ENCODE measurements around the gene C16orf95. TPM values are rescaled to one million over a fixed set of nuclear protein-coding genes. Genes with fewer than 3 reads are reported as not detected.

Gene C16orf95
- polyA plus RNA-seq, 2 of the 4 experiments (the other 2 are of a cell fraction) = 3.5 to 6.3 TPM

DNA sequence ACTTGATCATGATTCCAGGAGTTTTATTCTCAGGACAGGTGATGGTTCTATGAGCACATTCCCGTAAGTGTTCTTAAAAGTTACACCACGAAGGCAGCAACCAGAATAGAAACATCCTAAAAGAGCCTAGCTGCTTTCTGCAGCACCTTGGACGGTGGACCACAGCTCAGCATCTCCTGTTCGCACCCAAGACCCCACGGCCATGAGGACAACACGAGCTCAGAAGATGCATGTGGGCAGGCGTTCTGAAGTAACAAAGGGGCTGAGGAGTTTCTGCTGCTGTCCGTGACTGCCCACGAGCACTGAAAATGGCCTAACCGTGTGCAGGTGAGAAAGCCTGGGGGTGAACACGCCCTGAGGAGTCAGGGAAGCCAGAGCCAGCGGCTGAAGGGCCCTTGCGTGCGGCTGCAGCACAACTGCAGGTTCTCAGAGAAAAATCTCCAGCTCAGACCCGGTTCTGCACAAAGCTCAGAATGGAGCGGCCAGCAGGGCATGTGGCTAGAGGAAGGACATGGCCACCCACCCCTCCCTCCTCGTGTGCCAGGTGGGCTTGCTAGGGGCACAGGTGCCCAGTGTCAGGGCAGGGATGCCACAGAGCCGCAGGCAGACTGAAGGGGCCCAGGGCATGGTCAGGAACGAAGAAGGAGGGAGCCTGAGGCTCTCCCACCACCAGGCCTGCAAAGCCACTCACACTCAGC is 10.8 kb upstream of the C16orf95 start:
- WGBS (ENCODE audit: missing lambda C conversion rate) = 84% methylated on average over 12 of the region's 19 CpGs
- POLR2A ChIA-PET = interaction anchor here (1.5 kb wide), 1 partner anchor 11 kb away, joined by 4 read pairs; the partner anchor contains the start of gene C16orf95

DNA sequence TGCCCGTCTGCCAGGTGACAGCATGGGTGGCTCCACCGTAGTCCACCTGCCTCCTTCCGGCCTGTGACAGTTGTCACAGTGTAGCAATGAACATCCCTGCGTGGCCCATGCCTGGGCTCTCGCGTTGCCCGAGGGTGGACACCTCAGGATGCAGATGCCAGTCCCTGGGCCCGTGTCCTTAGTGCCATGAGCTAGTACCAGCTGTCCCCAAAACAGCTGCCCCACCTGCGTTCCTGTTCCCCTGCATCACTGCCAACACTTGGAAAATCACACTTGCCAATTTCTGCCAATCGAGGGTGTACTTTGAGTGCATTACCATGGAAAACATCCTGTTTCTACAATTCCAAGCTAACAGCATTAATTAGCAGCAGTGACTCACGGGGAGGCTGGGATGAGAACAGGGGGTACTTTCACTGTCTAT is 9.0 kb upstream of the C16orf95 start:
- no peak for FAIRE-seq
- ChIA-PET POLR2A (no interaction called here), CTCF (interaction anchor here (0.8 to 1.3 kb wide), 2 partner anchors 14 to 62 kb away, joined by 3 read pairs; no protein-coding TSS in a partner anchor)
- peaks cover 7% of the 10 kb centered on the region; the same call in 2 of the 3 replicates for H3K4me1 ChIP-seq
- DNase-seq (ENCODE audit: low read depth in 1 of 2, low spot score in 1 of 2) = no peak
- no peak overlapping the region for H3K4me2 ChIP-seq
- no peak overlapping the region for H3K4me3 ChIP-seq
- TF ChIP-seq, protein P1, sequence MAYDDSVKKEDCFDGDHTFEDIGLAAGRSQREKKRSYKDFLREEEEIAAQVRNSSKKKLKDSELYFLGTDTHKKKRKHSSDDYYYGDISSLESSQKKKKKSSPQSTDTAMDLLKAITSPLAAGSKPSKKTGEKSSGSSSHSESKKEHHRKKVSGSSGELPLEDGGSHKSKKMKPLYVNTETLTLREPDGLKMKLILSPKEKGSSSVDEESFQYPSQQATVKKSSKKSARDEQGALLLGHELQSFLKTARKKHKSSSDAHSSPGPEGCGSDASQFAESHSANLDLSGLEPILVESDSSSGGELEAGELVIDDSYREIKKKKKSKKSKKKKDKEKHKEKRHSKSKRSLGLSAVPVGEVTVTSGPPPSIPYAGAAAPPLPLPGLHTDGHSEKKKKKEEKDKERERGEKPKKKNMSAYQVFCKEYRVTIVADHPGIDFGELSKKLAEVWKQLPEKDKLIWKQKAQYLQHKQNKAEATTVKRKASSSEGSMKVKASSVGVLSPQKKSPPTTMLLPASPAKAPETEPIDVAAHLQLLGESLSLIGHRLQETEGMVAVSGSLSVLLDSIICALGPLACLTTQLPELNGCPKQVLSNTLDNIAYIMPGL (CRISPR knock-in tag; IDR thresholded peaks at IDR 0.05; ENCODE audit: borderline replicate concordance) = no peak
- TF ChIP-seq POLR2A (IDR thresholded peaks at IDR 0.05; ENCODE audit: low read length) (no peak), RCOR1 (IDR thresholded peaks at IDR 0.05; ENCODE audit: low read depth, low read length) (no peak), CBX8 (IDR thresholded peaks at IDR 0.05) (no peak)
- TF ChIP-seq, protein P2, sequence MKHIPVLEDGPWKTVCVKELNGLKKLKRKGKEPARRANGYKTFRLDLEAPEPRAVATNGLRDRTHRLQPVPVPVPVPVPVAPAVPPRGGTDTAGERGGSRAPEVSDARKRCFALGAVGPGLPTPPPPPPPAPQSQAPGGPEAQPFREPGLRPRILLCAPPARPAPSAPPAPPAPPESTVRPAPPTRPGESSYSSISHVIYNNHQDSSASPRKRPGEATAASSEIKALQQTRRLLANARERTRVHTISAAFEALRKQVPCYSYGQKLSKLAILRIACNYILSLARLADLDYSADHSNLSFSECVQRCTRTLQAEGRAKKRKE (CRISPR knock-in tag; IDR thresholded peaks at IDR 0.05; ENCODE audit: low read depth) = no peak
- TF ChIP-seq, protein P3, sequence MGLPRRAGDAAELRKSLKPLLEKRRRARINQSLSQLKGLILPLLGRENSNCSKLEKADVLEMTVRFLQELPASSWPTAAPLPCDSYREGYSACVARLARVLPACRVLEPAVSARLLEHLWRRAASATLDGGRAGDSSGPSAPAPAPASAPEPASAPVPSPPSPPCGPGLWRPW (IDR thresholded peaks at IDR 0.05) = no peak
- no peaks in the 10 kb centered on the region for H3K9me3 ChIP-seq
- 86% methylated on average over 11 of the region's 11 CpGs for WGBS (ENCODE audit: missing lambda C conversion rate)
- no peak for ATAC-seq
- H3K27ac ChIP-seq = no peak overlapping the region

More for the DNA sequence above, 10.8 kb upstream of the C16orf95 start:
- Histone ChIP-seq H3K27ac (no peak overlapping the region), H3K4me3 (no peak overlapping the region), H3K4me2 (no peak overlapping the region), H3K4me1 (peaks cover 7% of the 10 kb centered on the region; the same call in 2 of the 3 replicates), H3K9me3 (no peaks in the 10 kb centered on the region)
- FAIRE-seq = no peak
- TF ChIP-seq RCOR1 (IDR thresholded peaks at IDR 0.05; ENCODE audit: low read depth, low read length) (no peak), MAZ (IDR thresholded peaks at IDR 0.05; ENCODE audit: borderline replicate concordance, low read depth, low read length) (no peak), TP53 (CRISPR knock-in tag; IDR thresholded peaks at IDR 0.05) (no peak), KDM5A (IDR thresholded peaks at IDR 0.05) (no peak), BHLHE40 (IDR thresholded peaks at IDR 0.05; ENCODE audit: low read depth, low read length) (no peak), CHD2 (IDR thresholded peaks at IDR 0.05; ENCODE audit: low read length, partially characterized antibody) (no peak), JUN (IDR thresholded peaks at IDR 0.05) (no peak), ZFP36 (IDR thresholded peaks at IDR 0.05; ENCODE audit: borderline replicate concordance, partially characterized antibody) (no peak), MAFK (IDR thresholded peaks at IDR 0.05; ENCODE audit: partially characterized antibody) (no peak), ZNF302 (CRISPR knock-in tag; IDR thresholded peaks at IDR 0.05) (no peak), KDM1A (IDR thresholded peaks at IDR 0.05; ENCODE audit: low read depth) (no peak), JUNB (IDR thresholded peaks at IDR 0.05) (no peak), RAD21 (conservative IDR thresholded peaks at IDR 0.05 in 1 of 2, IDR thresholded peaks at IDR 0.05 in 1 of 2) (no peak), FOSL2 (IDR thresholded peaks at IDR 0.05) (no peak), FOSL2 (CRISPR knock-in tag; IDR thresholded peaks at IDR 0.05) (no peak)
- TF ChIP-seq, protein P1 (CRISPR knock-in tag; IDR thresholded peaks at IDR 0.05; ENCODE audit: borderline replicate concordance) = no peak
- TF ChIP-seq, protein P4, sequence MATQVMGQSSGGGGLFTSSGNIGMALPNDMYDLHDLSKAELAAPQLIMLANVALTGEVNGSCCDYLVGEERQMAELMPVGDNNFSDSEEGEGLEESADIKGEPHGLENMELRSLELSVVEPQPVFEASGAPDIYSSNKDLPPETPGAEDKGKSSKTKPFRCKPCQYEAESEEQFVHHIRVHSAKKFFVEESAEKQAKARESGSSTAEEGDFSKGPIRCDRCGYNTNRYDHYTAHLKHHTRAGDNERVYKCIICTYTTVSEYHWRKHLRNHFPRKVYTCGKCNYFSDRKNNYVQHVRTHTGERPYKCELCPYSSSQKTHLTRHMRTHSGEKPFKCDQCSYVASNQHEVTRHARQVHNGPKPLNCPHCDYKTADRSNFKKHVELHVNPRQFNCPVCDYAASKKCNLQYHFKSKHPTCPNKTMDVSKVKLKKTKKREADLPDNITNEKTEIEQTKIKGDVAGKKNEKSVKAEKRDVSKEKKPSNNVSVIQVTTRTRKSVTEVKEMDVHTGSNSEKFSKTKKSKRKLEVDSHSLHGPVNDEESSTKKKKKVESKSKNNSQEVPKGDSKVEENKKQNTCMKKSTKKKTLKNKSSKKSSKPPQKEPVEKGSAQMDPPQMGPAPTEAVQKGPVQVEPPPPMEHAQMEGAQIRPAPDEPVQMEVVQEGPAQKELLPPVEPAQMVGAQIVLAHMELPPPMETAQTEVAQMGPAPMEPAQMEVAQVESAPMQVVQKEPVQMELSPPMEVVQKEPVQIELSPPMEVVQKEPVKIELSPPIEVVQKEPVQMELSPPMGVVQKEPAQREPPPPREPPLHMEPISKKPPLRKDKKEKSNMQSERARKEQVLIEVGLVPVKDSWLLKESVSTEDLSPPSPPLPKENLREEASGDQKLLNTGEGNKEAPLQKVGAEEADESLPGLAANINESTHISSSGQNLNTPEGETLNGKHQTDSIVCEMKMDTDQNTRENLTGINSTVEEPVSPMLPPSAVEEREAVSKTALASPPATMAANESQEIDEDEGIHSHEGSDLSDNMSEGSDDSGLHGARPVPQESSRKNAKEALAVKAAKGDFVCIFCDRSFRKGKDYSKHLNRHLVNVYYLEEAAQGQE (IDR thresholded peaks at IDR 0.05) = no peak
- TF ChIP-seq, protein P5, sequence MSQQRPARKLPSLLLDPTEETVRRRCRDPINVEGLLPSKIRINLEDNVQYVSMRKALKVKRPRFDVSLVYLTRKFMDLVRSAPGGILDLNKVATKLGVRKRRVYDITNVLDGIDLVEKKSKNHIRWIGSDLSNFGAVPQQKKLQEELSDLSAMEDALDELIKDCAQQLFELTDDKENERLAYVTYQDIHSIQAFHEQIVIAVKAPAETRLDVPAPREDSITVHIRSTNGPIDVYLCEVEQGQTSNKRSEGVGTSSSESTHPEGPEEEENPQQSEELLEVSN (IDR thresholded peaks at IDR 0.05; ENCODE audit: borderline replicate concordance, low read depth) = no peak
- CTCF ChIA-PET = interaction anchor here (1.0 to 1.4 kb wide), 5 partner anchors 9 to 307 kb away, joined by 3 to 5 read pairs (median 3); partner anchors contain the start of gene FBXO31
- no peak for ATAC-seq
- DNase-seq (ENCODE audit: low read depth in 1 of 2, low spot score in 1 of 2) = no peak

All from A549 (cell line).